Sciatic nerve (tissue), 2 donors: ENCODE data around the gene NPIPB9. TPM values are rescaled to one million over a fixed set of nuclear protein-coding genes. Genes with fewer than 3 reads are reported as not detected.
"Not testable (repeated sequence)": the region's sequence is repeated elsewhere in the genome, so short reads cannot be mapped to it uniquely, and the experiment has no call there.

Experiments used
- ATAC-seq: fragments of 200-7000 bp; cut with Tn5 transposase; one replicate; pipeline ENCODE4 v1.9.1; 2020; ENCODE audit warnings: mild to moderate bottlenecking, moderate library complexity
- DNase-seq: peaks from one replicate; pipeline ENCODE4 v3.0.0-alpha.2; 2020; ENCODE audit warnings: low spot score
- intact Hi-C: fragments of 100-400 bp; cut with DNase I; formaldehyde crosslinking; loops from one replicate; pipeline ENCODE4 v1.14.2; 2022
- total RNA-seq: library from RNA; stranded (reverse); fragmentation: NEBNext Ultra II Directional; extraction: Animal tissue kit (Norgen Biotek cat#: 25700); gene quantifications from one replicate; pipeline ENCODE4 v1.2.1, GENCODE V29; 2021
- donor health status: DM: no; HTN: no; CAD: no.
- donor health status: DM: no; HTN: no; CAD: no.

The NPIPB9 gene
- 1.6 TPM for total RNA-seq

GRCh38 chr16:28751487-28751886 is at the start of gene NPIPB9:
Gene NPIPB9, plus strand, starts transcription at chr16:28751787.
- ATAC-seq, DNase-seq, intact Hi-C loops: not testable (repeated sequence)

GRCh38 chr16:28704246-28704645 is 47.3 kb upstream of the NPIPB9 start:
- DNase-seq, intact Hi-C loops, ATAC-seq: not testable (repeated sequence)

GRCh38 chr16:28711220-28712083 is 40.1 kb upstream of the NPIPB9 start, which contains the start of gene EIF3C:
Gene EIF3C, plus strand, starts transcription at chr16:28711464. Its CDS starts 223 bp downstream, at chr16:28711687.
- intact Hi-C loops, DNase-seq: not testable (repeated sequence)
- peak; percentile 100 for ATAC-seq

GRCh38 chr16:28722852-28723650 is 28.5 kb upstream of the NPIPB9 start:
- ATAC-seq, intact Hi-C loops, DNase-seq: not testable (repeated sequence)

- intact Hi-C loops, ATAC-seq, DNase-seq: not testable (repeated sequence)
Observed at GRCh38 chr16:28731253-28731652, 20.3 kb upstream of the NPIPB9 start.

GRCh38 chr16:28732455-28733124 is 19.0 kb upstream of the NPIPB9 start:
- peak; percentile 62 for ATAC-seq
- DNase-seq, intact Hi-C loops: not testable (repeated sequence)

- DNase-seq, ATAC-seq: not testable (repeated sequence)
Observed at GRCh38 chr16:28739787-28740186, 11.8 kb upstream of the NPIPB9 start.

GRCh38 chr16:28740631-28741030 is 11.0 kb upstream of the NPIPB9 start:
- ATAC-seq, intact Hi-C loops, DNase-seq: not testable (repeated sequence)

More at GRCh38 chr16:28739787-28740186, 11.8 kb upstream of the NPIPB9 start:
- intact Hi-C loops: not testable (repeated sequence)

- DNase-seq, ATAC-seq, intact Hi-C loops: not testable (repeated sequence)
Observed at GRCh38 chr16:28741295-28741694, 10.3 kb upstream of the NPIPB9 start.

- ATAC-seq, intact Hi-C loops, DNase-seq: not testable (repeated sequence)
Observed at GRCh38 chr16:28746618-28747350, 4.8 kb upstream of the NPIPB9 start.

GRCh38 chr16:28749997-28750465 is 1.6 kb upstream of the NPIPB9 start:
- DNase-seq, intact Hi-C loops: not testable (repeated sequence)
- ATAC-seq: peak; percentile 96

- DNase-seq, intact Hi-C loops: not testable (repeated sequence)
- peak; percentile 70 for ATAC-seq
Observed at GRCh38 chr16:28750469-28751067, 1.0 kb upstream of the NPIPB9 start.

- DNase-seq, ATAC-seq, intact Hi-C loops: not testable (repeated sequence)
Observed at GRCh38 chr16:28781697-28782096, 30.1 kb downstream of the NPIPB9 start.

- intact Hi-C loops, ATAC-seq, DNase-seq: not testable (repeated sequence)
Observed at GRCh38 chr16:28782357-28782756, 30.8 kb downstream of the NPIPB9 start.

- intact Hi-C loops: not testable (repeated sequence)
- ATAC-seq (peak; percentile 95), DNase-seq (peak; percentile 70)
Observed at GRCh38 chr16:28802235-28803019, 50.8 kb downstream of the NPIPB9 start.

GRCh38 chr16:28807445-28808120 is 56.0 kb downstream of the NPIPB9 start:
- intact Hi-C loops, ATAC-seq, DNase-seq: not testable (repeated sequence)
